COLO829 (cell line): ENCODE data around the gene A4GALT.
"Not testable (repeated sequence)": the region's sequence is repeated elsewhere in the genome, so short reads cannot be mapped to it uniquely, and the experiment has no call there.

Source experiments
- DNase-seq: peaks from one replicate; pipeline ENCODE4 v3.0.0; 2012; ENCODE audit warnings: low spot score

The A4GALT gene, protein sequence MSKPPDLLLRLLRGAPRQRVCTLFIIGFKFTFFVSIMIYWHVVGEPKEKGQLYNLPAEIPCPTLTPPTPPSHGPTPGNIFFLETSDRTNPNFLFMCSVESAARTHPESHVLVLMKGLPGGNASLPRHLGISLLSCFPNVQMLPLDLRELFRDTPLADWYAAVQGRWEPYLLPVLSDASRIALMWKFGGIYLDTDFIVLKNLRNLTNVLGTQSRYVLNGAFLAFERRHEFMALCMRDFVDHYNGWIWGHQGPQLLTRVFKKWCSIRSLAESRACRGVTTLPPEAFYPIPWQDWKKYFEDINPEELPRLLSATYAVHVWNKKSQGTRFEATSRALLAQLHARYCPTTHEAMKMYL

DNA sequence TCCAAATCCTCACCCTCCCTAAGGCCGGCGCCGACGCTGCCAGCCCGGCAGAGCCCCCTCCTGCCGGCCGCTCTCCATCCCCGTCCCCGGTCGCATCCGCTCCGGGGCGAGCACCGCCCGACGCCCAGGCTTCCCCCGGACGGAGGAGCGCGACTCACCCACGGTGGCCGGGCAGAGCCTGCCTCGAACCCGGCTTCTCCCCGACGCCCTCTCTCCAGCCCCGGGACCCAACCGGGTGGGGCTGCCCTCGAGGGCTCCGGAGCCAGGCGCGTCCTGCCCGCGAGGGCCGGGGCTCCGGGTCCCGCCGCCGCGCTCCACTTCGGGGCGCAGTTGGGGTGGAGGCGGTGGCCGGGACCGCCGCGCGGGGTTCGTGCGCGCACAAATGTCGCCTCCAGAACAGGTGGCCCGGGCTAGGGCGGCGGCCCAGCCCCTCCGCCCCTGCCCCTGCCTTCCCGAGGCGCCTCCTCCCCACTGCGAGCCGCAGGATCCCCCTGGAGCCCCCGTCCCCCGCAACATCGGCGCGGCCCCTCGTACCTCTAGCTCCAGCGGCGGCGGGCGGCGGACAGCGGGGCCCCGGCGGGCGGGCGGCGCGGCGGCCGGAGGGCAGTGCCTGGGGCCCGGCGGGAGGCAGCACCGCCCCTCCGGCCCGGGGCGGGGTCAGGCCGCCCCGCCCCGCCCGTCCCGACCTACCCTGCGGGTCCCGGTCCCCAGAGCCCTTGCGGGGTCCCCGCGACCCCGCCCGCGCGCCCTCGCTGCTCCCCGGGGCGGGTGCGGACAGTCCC, at the start of gene A4GALT:
A4GALT (minus strand) TSS at position 608 of the 782 bp plus-strand sequence. CDS start 26,919 bp downstream, outside the sequence.
- DNase-seq: no peak

DNA sequence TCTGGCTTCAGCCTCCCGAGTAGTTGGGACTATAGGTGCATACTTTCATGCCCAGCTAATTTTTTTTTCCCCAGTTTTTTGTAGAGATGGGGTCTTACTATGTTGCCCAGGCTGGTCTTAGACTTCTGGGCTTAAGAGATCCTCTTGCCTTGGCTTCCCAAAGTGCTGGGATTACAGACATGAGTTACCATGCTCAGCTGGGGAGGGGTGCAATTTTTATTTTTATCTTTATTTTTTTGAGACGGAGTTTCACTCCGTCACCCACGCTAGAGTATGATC, 49.7 kb upstream of the A4GALT start:
- no peak for DNase-seq

DNA sequence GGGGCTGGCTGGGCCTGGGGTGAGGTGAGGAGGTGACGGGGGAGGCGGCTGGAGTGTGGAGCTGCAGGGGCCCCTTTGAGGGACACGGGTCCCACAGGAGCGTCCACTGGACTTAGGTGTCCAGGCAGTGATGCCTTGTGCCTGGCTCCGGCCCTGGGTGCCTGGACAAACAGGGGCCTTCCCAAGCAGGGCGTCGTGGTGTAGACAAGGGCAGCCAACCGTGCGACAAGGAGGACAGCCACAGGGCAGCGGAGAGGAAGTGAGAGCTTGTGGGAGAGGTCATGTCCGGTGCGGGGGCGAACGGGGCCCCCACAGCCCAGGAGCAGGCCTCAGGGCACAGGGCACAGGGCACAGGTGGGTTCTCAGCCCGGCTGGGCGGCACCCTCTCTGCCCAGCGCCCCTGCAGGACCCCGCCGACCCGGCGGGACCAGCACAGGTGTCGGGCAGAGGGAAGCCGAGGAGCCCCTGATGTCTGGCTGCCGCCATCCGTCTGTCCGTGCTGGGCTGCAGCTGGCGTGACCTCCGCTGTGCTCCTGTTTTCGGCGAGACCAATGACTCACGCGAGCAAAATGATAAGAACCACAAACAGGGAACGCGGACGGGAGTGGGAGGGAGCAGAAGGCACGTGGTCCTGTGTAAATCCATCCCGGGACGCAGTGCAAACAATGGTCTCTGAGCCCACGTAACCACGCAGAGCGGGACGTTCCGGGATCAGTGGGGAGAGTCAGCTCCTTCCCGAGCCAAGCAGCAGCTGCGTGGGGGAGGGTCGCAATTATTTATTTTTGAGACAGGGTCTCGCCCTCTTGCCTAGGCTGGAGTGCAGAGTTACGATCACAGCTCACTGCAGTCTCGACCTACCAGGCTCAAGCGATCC, 49.1 kb upstream of the A4GALT start:
- peak; percentile 82 for DNase-seq

DNA sequence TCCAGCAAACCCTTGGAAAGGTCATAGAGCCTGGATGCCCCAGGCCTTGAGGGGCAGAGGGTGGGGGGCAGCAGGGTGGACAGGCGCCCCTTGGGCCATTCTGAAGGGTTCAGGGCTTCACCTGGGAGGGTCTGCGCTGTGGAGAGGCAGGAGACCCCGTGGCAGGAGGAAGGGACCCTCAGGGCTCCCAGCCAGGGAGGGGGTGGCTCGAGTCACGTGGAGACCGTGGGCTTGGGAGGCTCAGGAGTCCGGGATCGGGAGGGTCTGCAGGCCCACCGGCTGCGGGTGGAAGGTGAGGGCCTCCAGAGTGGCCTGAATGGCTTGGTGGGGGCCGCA, 48.5 kb upstream of the A4GALT start:
- DNase-seq: no peak

DNA sequence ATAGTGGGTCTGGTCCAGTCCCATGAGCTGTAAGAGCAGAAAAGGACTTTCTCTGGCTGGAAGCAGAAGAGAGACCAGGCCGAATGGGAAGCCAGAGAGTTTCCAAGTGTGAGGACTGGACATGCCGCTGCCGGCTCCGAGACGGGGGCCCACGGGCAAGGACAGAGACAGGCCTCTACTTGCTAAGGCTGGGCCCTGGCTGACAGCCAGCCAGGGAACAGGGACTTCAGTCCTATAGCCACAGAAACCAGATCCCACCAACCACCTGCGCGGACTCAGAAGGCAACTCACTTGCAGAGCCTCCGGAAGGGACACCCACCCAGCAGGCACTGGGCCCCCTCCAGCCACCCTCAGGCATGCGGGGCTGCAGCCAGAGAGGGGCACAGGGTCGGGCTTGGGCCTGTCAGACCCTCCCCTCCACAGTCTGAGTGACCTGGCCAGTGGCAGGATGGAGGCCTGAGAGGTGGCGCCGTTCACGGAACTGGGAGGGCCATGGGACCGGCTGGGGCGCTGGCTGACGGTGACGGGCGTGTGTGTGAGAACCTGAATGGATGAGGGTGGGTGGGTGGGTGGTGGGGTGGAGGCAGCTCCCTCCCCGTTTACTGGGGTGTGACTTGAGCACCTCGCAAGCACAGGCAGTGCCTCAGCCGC, 47.8 kb upstream of the A4GALT start:
- no peak for DNase-seq

DNA sequence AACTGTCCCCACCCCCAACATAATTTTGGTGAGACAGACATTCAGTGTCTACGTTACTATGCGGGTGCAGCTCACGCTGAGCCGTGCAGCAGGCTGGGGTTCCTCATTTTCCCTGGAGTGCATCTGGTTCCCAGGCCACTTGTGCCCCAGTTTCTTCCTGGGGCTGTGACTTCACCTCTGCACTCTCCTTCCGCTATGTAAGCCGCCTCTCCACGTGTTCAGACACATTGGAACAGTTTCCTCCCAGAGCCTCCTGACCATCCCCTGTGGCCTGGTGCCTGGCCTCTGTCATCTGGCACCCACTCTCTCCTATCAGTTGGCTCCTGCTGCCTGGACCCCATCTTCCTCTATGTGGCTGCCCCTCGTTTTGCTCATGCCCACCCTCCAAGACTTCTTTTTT, 46.2 kb upstream of the A4GALT start:
- DNase-seq: no peak

DNA sequence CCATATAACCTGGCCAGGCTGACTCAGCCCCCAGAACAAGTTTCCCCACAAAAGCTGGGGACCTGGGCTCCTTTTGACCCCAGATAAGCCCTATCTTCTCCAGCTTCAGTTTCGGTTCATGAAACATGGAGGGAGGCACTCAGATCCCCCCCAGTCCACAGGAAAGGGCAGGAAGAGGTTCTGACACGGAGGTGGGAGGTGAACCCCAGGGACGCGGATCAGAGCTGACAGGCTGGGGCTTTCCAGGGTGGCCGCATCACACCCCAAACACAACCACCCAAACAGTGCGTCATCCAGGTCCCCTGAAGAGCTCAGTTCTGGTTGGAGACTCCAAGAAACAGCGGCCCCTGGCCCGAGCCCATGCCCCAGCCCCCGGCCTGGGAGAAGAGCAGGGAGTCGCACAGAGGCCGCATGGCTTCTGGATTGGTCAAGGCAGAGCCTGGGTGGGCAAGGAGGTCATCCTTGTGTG, 44.3 kb upstream of the A4GALT start:
- no peak for DNase-seq

DNA sequence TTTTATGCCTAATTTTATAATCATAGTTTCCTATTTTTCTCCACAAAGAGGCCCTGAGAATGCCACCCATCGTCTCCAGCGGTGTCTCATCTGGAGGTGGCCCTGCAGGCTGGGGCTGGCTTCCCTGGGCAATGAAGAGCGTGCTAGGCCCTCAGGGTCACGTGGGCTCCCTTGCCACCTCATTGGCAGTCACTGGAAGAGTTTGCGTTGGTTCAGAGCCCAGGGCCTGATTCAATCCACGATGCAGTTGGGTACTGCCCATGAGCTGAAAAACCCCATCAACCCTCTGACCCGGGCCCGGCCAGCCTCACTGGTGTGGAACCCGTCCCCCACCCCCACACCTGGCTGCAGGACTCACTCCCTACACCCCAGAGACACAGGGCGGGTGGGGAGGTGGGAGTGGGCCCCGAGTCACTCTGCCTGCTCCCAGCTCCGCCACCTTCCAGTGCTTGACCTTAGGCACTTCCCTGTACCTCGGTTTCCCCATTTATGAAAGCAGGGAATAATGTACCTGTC, 43.4 kb upstream of the A4GALT start:
- DNase-seq: no peak

DNA sequence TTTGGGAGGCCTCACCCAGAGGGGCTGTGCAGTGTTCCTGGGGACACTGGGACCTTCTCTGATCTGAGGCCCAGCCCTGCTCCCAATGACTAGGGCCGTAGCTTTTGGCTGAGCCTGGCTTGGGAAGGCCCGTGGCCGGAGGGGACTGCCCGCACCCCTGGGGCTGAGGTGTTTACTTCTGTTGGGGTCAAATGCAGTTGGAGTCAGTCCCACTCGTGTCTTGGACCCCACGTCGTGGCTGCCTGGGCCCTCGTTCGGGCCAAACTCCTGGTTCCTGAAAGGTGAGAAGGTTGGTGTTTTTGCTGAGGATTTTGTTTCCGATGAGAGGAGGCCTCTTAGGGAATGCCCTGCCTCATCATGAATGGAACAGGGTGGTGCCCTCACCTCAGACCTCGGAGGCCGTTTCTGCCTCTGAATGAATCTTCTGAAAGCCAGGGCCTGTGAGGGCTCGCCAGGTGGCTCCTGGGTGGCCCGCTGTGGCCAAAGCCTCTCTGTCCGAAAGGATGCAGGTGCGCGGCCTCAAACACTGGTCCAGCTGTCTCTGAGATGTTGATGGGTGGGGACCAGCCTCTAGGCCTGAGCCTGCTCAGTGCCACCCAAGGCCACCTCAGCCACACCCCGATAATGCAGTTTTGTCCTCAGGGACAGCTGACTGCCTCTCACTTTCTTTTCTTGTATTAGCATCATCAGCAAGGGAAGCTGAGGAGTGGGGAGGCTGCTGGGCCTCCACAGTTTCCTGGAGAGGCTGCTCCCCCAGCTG, 40.3 kb upstream of the A4GALT start:
- no peak for DNase-seq

DNA sequence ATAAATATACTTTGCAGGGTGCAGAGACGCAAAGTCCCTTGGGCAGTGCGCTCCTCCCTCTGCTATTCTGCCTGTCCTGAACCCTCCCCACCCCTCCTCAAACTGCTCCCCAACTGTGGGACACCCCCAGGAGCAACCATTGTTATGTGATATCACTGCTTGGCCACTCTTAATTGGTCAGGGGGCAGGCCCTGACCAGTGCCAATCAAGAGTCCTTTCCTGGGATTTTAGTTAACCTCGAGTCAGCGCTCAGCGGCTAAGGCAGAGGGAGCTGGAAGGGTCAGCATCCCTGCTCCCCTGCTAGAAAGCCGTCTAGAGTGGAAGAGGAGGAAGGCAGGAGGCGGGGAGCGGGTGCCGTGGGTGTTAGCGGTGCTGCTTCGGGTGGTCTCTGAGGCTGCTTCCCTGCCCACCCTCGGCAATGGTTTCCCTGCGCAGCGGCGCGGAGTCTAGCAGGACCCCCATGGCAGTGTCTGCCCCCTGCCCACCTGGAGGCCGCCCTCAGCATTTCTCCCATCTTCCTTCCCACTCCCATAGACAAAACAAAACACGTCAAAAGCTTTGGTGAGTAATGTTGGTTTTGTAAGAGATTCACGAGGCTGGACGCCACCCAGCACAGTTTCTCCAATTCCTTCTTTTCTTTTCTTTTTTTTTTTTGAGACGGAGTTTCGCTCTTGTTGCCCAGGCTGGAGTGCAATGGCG, 38.4 kb upstream of the A4GALT start:
- DNase-seq: no peak

DNA sequence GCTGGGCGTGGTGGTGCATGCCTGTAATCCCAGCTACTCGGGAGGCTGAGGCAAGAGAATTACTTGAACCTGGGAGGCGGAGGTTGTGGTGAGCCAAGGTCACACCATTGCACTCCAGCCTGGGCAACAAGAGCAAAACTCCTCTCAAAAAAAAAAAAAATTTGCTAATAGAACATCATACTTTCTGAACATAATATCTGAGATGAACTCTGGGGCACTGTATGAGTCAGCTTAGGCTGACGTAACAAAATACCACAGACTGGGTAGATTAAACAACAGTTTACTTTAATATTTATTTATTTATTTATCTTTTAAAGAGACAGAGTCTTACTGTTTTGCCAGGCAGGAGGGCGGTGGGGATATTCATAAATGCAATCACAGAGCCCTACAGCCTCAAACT, 34.9 kb upstream of the A4GALT start:
- peak; percentile 57 for DNase-seq

DNA sequence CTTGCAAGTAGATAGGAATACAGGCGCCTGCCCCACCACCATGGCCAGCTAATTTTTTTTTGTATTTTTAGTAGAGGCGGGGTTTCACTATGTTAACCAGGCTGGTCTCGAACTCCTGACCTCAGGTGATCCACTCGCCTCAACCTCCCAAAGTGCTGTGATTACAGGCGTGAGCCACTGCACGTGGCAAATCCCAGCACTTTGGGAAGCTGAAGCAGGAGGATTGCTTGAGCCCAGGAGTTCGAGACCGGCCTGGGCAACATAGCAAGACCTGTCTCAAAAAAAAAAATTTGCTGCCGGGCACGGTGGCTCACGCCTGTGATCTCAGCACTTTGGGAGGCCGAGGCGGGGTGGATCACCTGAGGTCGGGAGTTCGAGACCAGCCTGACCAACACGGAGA, 34.5 kb upstream of the A4GALT start:
- not testable (repeated sequence) for DNase-seq

DNA sequence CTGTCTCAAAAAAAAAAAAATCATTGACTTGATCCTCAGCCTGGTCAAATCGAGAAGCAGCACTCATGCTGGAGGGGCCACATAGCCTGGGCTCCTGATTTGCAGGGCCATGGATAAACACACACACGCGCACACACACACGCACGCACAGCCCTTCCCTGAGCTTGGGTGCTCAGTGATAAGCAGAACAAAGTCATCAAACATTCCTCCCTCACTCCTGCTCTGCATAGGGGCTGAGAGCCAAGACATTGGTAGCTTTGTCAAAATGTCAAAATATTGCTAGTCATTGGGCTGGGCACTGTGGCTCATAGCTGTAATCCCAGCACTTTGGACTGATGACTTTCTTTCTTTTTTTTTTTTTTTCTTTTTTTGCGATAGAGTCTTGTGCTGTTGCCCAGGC, 34.0 kb upstream of the A4GALT start:
- DNase-seq: peak; percentile 54

DNA sequence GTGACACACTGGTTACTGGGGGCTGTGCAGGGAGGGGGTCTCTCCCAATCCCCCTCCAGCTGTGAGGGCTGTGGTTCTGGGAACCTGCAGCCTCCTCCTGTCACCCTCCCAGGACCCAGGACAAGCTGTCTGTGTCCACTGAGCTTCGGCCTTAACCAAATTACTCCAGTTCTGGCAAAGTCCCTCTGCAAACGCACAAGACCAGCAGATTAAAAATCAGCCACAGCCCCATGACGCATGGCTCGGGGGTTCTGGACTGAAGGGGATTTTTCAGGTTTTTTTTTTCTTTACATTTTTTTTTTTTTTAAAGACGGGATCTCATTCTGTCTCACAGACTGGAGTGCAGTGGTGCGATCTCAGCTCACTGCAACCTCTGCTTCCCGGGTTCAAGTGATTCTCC, 32.2 kb upstream of the A4GALT start:
- DNase-seq: no peak

DNA sequence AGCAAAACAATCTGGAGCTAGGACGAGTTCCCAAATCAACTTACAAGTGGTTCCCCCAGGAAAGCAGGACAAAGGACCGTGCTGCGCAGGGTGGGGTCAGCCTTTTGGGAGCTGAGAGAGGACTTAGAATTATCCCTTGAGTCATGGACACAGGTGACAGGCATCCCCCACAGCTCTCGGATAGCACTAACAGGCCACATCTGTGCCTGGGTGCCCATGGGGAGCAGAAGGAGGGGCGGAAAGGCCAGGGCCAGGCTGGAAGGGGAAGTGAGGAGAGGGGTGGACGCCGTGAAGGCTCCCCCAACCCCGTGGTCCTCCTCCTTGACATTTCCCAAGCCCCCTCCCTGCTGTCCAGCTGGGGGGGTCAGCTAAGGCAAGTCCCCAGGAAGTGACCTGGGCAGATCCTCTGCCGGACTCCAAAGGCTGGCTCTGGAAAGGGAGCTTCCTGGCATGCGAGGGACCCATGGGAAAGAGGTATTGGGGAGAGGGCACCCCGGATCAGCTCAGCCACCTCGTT, 31.6 kb upstream of the A4GALT start:
- DNase-seq: no peak

DNA sequence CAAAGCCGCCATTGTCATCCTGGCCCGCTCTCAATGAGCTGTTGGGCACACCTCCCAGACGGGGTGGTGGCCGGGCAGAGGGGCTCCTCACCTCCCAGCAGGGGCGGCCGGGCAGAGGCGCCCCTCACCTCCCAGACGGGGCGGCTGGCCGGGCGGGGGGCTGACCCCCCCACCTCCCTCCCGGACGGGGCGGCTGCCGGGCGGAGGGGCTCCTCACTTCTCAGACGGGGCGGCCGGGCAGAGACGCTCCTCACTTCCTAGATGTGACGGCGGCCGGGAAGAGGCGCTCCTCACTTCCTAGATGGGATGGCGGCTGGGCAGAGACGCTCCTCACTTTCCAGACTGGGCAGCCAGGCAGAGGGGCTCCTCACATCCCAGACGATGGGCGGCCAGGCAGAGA, 29.8 kb upstream of the A4GALT start:
- DNase-seq: not testable (repeated sequence)

DNA sequence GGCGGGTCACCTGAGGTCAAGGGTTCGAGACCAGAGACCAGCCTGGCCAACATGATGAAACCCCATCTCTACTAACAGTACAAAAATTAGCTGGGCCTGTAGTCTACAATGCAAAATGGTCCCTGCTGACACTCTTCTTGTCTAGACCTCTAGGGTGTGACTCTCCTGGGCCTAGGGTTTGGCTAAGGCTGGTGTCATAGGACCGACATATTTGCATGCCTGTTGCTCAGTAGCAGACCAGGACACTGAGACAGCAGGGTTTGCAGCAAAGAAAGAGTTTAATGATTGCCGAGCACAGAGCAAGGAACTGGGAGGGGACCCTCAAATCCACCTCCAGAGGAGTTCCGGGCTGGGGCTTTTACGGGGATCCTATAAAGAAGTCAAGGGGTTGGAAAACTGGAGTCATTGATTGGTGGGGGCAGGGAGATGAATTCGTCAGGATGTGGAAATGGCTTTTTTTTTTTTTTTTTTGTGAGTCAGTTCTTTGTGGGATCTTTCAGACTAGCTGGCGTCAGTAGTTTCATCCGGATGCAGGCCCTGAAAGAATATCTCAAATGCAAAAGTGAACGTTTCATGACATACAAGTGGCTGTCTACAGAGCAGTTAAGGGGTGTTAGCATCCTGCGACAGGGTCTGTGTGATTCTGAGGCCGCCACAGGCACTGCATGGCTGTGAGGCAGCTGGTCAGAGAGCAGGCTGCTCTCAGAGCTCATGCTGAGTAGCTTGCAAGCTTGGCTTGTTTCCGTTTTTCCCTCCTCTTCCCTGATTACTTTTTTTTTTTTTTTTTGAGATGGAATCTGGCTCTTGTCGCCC, 27.2 kb upstream of the A4GALT start:
- DNase-seq: peak; percentile 83

DNA sequence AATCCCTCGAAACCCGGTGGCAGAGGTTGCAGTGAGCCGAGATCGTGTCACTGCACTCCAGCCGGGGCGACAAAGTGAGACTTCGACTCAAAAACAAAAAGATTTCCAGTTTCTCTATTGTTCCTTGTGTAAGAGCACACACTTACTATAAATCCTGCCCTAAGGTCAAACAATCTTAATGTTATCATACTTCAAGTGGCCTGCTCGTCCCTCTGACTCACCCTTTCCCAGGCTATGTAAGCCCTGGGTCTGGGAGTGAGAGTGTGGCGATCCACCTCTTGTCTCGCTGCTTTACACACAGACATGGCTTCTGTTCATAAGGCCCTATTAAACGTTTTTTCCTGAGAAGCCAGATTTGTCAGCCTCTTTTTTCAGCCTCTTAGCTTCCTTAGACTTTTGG, 24.4 kb upstream of the A4GALT start:
- peak; percentile 82 for DNase-seq

DNA sequence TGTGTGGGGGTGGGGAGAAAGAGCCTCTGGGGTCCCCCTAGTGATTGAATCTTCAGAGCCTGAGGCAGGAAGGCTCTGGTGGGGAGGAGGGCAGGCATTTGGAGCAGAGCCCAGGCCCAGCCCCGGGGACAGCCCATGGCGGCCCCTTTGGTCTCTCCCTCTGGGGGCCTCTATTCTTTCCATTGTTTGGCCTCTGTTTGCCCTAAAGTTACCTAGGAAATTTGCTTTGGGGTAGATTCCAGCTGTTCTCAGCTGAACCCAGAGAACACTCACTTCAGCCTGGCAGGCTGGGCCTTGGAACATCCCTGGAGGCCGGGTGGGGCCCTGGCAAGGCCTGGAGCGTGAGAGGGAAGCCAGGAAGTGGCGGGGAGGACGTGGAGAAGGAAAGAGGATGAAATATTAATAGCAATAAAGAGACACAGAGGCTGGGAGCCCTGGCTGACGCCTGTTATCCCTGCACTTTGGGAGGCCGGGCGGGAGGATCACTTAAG, 22.9 kb upstream of the A4GALT start:
- DNase-seq: no peak
